ENCODE results near the gene LBR.

DNA sequence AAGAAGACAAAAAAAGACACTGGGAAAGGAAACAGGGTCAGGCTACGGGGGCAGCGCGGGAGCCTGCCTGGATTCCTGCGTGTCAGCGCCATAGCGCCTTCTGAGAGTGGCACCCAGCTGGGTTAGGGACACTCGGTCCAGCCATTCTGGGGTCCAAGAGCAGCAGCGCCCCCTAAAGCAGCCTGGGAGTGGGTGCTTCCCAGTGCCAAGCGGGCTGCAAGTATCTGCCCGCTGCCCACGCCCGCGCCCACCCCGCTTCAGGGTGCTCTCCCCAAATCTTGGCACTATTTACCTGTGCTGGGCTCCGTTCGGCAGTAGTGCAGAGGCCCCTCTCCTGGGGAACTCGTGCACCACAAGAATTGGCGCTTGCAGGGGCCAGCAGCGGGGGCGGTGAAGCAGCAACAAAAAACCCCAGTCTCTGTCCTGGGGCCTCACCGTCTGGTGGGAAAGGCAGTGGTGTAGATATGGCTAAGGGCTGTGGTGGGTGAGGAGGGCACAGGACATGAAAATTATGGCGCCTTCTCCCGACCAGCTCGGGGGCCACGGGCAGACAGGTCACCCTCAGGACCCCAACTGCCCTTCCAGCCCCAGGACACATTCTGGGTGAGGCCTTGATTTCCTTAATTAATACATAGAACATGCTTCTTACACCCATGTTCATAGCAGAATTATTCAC, 24.1 kb upstream of the LBR start:
- TF ChIP-seq, protein P1, sequence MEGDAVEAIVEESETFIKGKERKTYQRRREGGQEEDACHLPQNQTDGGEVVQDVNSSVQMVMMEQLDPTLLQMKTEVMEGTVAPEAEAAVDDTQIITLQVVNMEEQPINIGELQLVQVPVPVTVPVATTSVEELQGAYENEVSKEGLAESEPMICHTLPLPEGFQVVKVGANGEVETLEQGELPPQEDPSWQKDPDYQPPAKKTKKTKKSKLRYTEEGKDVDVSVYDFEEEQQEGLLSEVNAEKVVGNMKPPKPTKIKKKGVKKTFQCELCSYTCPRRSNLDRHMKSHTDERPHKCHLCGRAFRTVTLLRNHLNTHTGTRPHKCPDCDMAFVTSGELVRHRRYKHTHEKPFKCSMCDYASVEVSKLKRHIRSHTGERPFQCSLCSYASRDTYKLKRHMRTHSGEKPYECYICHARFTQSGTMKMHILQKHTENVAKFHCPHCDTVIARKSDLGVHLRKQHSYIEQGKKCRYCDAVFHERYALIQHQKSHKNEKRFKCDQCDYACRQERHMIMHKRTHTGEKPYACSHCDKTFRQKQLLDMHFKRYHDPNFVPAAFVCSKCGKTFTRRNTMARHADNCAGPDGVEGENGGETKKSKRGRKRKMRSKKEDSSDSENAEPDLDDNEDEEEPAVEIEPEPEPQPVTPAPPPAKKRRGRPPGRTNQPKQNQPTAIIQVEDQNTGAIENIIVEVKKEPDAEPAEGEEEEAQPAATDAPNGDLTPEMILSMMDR (IDR thresholded peaks at IDR 0.05): no peak
- no peak for TF ChIP-seq POLR2A (IDR thresholded peaks at IDR 0.05; ENCODE audit: low read depth)
- TF ChIP-seq POLR2AphosphoS5 (IDR thresholded peaks at IDR 0.05): no peak
- no peak for TF ChIP-seq EP300 (IDR thresholded peaks at IDR 0.05)

All from esophagus muscularis mucosa (tissue), 4 donors.